SW 1271 (cell line): ENCODE results near the gene FGF14.

Source experiments
- DNase-seq, 2 experiments: peaks; one replicate each; lab custom pipeline; 2025; lab: John Stamatoyannopoulos, UW

Gene FGF14

DNA sequence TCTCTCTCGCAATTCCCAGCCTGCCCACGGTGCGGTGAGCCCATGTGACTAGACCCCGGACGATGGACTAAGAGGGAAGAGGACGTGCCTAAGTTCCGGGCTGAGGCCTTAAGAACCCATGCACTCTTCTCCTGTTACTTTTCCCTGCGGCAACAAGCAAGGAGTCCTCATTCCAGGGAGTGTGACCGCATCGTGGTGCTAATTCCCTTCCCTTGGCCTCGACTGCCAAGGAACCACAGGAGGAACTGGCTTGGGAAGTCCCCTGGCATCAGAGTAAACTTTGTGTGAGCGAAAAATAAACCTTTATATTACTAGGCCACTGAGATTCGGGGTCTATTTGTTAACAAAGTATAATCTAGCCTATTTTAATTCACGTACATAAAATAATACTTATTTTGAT lies 34.0 kb downstream of the FGF14 start:
- DNase-seq = no peak

DNA sequence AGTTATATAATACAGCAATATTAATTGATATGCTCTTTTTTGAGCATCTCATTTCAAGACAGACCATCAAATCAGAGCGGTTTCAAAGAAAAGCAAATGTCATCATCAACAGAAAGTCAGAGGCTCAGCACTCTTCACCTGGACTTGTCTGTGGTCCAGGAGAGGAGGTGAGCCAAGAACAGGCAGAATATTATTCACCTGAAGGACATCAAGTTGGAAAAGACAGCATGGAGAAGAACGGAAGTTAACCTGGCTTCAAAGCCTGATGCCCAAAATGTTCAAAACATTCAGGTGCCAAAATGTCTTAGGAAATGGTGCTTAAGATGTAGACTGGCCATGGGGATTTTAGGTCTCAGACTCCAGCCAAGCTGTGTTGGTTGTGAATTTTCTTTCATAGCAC lies 40.7 kb downstream of the FGF14 start:
- DNase-seq = no peak

DNA sequence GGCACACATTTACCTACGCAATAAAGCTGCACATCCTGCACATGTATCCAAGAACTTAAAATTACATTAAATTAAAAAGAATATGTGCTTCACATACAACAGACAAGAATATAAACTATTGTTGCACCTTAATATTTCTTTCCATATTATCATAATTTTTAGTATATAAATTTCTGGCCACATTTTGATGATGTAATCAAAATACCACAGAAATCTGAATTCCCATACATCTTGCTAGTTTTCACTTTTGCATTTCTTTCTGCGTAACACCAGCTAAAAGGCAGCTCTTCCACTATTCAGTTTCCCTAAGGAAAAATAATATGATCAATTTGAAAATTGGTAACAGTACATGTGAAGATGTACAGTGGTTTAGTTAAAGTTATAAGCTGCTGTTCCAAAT lies 42.6 kb downstream of the FGF14 start:
- DNase-seq = no peak

GRCh38 chr13:102355251-102355650 lies 46.6 kb downstream of the FGF14 start:
- no peak for DNase-seq

DNA sequence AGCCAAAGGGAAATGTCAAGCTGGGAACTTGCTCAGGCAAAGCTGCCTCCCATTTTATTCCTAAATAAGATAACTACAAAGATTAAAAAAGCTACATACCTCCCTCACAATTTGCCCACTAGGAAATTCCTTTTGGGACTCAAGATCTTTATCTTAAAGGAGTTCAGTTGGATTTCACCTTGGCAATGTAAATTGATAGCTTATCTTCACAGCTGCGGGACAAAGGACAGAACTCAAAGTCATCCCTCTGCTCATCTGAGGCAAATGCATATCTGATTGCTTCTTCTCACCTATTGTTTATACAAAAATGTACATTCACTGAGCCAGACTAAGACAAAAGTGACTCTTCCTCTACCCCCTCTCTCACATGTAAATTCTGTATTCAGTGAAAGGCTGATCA lies 47.8 kb downstream of the FGF14 start:
- DNase-seq = no peak

GRCh38 chr13:102351521-102351920 lies 50.3 kb downstream of the FGF14 start:
- DNase-seq = no peak

- no peak for DNase-seq
Measured at GRCh38 chr13:102347490-102347889, 54.4 kb downstream of the FGF14 start.

DNA sequence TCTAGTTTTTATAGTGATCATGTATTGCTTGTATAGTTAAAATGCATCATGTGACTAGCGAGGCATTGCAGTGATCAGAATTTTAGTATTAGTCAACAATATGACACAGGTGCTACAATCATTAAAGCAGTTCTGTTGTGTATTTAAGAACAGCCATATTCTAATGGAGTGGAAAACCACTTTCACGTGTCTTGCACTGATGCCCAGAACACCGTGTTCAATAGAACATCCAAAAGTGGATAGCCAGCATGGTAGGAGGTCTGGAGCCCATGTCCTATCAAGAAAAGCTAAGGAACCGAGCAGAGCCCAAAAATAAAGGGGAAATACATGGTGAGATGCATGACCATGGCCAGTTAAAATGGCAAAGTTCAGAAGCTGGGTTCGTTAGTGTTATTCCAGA lies 55.1 kb downstream of the FGF14 start:
- DNase-seq = no peak

DNA sequence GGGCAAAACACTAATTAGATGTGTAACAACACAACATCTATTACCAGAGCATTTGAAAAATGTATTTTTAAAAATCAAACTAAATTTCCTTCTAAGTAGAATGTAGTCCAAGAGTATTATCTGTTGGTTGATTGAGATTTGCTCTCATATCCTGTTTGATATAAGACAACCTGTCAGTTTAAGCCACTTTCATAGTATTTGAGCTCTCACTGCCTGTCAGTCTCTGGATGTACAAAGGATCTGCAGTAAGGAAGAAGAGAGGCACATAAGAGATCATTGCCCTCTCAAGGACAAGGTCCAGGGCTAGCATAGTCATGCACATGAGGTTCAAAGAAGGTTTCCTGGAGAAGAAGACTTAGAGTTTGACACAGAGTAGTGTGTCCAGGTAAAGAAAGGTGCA lies 57.4 kb downstream of the FGF14 start:
- no peak for DNase-seq

- no peak for DNase-seq
Measured at GRCh38 chr13:102333320-102334198, 68.3 kb downstream of the FGF14 start.

GRCh38 chr13:102328909-102329308 lies 72.9 kb downstream of the FGF14 start:
- no peak for DNase-seq

DNA sequence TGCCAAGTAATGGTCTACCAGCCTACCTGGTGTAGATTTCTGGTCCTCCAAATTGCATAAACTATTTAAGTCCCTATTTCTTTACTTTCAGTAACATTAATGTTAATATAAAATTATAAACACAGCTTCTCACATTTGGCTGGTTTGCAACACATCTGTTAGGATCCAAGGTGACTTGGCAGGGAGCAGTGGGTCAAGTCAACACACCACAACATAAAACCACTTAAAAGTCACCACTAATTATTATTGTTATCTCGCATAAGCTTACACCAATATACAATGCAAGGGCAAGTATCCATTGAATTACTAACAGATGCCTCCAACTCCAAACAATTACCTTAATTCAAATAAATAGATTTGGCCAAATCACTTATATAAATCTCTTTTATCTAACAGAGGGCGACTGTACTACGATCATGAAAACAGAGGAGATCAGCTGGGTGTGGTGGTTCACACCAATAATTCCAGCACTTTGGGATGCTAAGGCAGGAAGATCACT lies 74.7 kb downstream of the FGF14 start:
- DNase-seq = no peak

DNA sequence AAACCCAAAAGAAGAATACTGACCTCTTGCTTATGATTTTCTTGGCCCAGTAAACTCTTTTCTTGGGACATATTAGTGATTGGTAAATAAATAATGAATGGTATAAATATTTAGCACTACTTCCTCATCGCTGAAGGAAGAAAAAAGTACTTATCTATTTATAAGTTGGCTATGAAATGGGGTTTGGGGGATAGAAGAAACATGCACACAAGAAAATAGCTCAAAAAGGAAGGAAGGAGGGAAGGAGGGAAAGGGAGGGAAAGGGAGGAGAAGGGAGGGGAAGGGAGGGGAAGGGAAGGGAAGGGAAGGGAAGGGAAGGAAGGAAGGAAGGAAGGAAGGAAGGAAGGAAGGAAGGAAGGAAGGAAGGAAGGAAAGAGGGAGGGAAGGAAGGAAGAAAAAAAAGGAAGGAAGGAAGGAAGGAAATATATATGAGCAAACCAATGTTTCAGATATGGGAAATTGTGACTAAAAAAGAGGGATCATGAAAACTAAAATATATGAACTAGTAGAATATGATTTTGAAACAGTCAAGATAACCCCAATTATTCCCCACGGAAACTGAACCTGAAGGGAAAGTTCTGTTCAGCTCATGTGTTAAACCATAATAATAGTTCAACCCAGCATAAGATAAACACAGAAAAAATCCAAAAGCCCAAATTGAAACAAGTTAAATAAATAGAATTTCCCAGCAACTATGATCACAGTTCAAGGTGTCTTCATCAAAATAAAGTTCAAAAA lies 75.3 kb downstream of the FGF14 start:
- no peak for DNase-seq

- no peak for DNase-seq
Measured at GRCh38 chr13:102325321-102325720, 76.5 kb downstream of the FGF14 start.

- no peak for DNase-seq
Measured at GRCh38 chr13:102323505-102323904, 78.3 kb downstream of the FGF14 start.

DNA sequence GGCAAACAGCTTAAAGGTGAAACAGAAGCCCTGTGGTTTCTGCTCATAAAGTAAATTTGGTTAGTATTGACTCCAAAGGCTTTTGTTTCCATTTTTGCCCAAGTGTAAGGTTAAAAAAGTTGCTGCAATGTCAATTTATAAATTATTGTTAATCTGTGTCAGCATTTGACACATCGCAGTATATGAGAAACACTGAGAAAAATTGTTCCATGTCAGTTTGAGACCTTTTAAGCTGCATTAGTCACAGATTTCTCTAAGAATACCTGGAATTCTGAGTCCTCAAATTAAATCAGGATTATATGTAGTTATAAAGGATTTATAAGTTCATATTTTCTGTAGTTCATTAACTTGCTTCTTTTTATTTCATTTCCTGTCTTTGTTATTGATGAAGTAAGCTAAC lies 78.8 kb downstream of the FGF14 start:
- no peak for DNase-seq

- no peak for DNase-seq
Measured at GRCh38 chr13:102322211-102322610, 79.6 kb downstream of the FGF14 start.

DNA sequence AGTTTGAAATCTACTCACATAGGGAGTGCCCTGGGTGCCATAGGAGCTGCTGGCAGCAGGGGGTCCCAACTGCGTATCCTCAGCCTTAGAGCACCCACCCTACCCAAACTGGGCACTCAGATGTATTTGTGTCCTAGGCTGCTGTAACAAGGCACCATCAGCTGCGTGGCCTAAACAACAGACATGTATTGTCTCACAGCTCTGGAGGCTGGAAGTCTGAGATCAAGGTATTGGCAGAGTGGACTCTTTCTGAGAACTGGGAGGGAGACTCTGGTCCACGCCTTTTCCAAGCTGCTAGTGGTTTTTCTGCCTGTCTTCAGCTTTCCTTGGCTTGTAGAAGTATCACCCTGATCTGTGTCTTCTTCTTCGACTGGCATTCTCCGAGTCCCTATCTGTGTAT lies 83.6 kb downstream of the FGF14 start:
- no peak for DNase-seq

GRCh38 chr13:102317593-102317992 lies 84.3 kb downstream of the FGF14 start:
- DNase-seq = no peak

DNA sequence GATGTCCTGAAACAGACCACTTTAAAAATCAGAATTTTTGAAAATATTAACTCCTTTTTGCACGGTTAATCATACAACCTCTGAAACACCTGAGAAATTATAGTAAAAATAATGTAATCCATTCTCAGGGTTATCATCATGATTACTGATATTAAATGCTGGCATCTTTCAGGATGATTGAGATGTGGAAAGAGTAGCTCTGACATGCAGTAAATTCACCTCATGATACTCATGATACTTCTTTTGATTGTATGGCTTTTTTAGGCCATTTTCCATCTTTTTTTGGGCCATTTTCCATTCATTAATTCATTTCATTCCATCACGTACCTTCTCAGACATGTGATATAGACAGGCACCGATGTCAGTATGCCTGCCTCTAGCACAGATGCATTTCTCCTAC lies 85.1 kb downstream of the FGF14 start:
- no peak for DNase-seq

GRCh38 chr13:102312841-102313240 lies 89.0 kb downstream of the FGF14 start:
- DNase-seq = no peak

GRCh38 chr13:102311901-102312300 lies 89.9 kb downstream of the FGF14 start:
- no peak for DNase-seq

DNA sequence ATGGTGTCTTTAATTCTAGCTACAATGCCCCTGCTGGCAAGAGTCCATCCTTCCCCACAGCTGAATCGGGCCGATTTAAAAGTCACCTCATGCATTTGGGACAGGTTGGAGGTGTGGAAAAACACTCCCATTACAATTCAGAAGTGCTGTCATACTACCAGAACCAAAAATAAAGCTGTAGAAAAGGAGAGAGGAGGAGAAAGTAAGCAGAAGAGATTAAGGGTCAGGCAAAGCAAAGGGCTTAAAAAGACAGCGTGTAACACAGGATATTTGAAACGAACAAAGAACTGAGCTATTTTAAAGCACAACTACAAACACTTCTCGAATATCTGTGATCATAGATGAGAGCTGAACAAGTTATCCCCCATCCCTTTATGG lies 90.4 kb downstream of the FGF14 start:
- DNase-seq = no peak
